Breast epithelium (tissue), 3 donors: Measurements from ENCODE around the gene TAX1BP3.

Experiments
- CTCF ChIP-seq, 3 donors: fragments of 450-650 bp; IDR thresholded peaks; one replicate each; pipeline ENCODE4 v1.5.1; 2016 to 2017; ENCODE audit warnings: antibody characterized with exemption in 3 of 3, mild to moderate bottlenecking in 3 of 3, moderate library complexity in 3 of 3
- POLR2A ChIP-seq: fragments of 450-650 bp; IDR thresholded peaks from one replicate; pipeline ENCODE4 v1.6.1; 2016; ENCODE audit warnings: antibody characterized with exemption, mild to moderate bottlenecking, moderate library complexity
- POLR2AphosphoS5 ChIP-seq, 3 donors: sonication (generic); formaldehyde crosslinking; IDR thresholded peaks; one replicate each; pipeline ENCODE4 v1.6.1; 2017; ENCODE audit warnings: antibody characterized with exemption in 3 of 3

- TF ChIP-seq CTCF (IDR thresholded peaks at IDR 0.05) (no peak), POLR2A (no peak), POLR2AphosphoS5 (IDR thresholded peaks at IDR 0.05) (no peak)
Measured at GRCh38 chr17:3665834-3666233, 2.5 kb downstream of the TAX1BP3 start.
